ENCODE results near the gene IKZF1.

GRCh38 chr7:50425318-50425717 lies 120.8 kb downstream of the IKZF1 start:
- TF ChIP-seq ZNF674 (CRISPR knock-in tag; IDR thresholded peaks at IDR 0.05; ENCODE audit: low read depth) (no peak), NFYB (CRISPR knock-in tag; IDR thresholded peaks at IDR 0.05) (no peak), RBFOX2 (IDR thresholded peaks at IDR 0.05; ENCODE audit: low read depth, low read length) (no peak), EZH2 (conservative IDR thresholded peaks at IDR 0.05; ENCODE audit: low read depth, low read length) (no peak), ZNF687 (CRISPR knock-in tag; IDR thresholded peaks at IDR 0.05) (no peak), TGIF2 (CRISPR knock-in tag; IDR thresholded peaks at IDR 0.05) (no peak), POLR2AphosphoS5 (IDR thresholded peaks at IDR 0.05; ENCODE audit: low read depth, low read length) (no peak), ARNT (IDR thresholded peaks at IDR 0.05) (no peak), BATF2 (CRISPR knock-in tag; IDR thresholded peaks at IDR 0.05) (no peak), GMEB2 (CRISPR knock-in tag; IDR thresholded peaks at IDR 0.05; ENCODE audit: low read depth) (no peak), CHD2 (IDR thresholded peaks at IDR 0.05; ENCODE audit: low read depth, low read length) (no peak)
